ENCODE measurements around the gene GRPEL2. TPM values are rescaled to one million over a fixed set of nuclear protein-coding genes. Genes with fewer than 3 reads are reported as not detected.
A peak's percentile ranks its signal among the peaks of the same experiment; 100 is the strongest.

The GRPEL2 gene
- total and polyA plus RNA-seq, 2 experiments from 2014 or later: 7.6 to 19.6 TPM

DNA sequence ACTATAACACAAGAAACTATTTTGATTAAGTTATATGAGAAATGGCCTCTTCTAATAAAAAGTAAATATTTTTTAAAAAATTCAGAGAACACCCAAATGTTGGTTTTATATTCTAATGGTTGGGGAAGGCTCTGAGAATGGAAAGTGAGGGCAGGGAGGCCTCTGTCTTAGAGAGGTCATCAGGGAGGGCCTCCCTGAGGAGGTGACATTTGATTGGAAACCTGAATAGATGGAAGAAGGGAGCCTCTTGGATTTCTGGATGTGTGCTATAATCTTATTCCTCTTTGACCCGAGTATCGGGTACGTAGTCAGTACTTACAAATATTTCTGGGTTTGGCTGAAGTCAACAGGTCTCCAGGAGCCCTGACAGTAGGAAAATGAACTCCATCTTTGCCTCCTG is 26.1 kb upstream of the GRPEL2 start:
- Histone ChIP-seq H3K27ac (no peak overlapping the region), H3K4me3 (no peak overlapping the region), H3K36me3 (replicated peaks; ENCODE audit: insufficient read depth, low read depth) (no peaks in the 10 kb centered on the region), H4K20me1 (ENCODE audit: insufficient read depth, poor library complexity, severe bottlenecking) (no peaks in the 10 kb centered on the region), H3K9me2 (replicated peaks; ENCODE audit: insufficient read depth) (no peaks in the 10 kb centered on the region), H3K4me1 (ENCODE audit: insufficient read depth) (peaks cover 41% of the 10 kb centered on the region), H3K79me2 (no peaks in the 10 kb centered on the region), H2AFZ (no peak overlapping the region), H3K27me3 (no peaks in the 10 kb centered on the region), H3K4me2 (no peak overlapping the region), H3K9me3 (ENCODE audit: low read depth) (no peaks in the 10 kb centered on the region)
- TF ChIP-seq EZH2 (IDR thresholded peaks at IDR 0.05; ENCODE audit: borderline replicate concordance) (no peak), EZH2phosphoT487 (IDR thresholded peaks at IDR 0.05; ENCODE audit: low read depth, severe bottlenecking, unreplicated experiment) (no peak)
- TF ChIP-seq, protein P1, sequence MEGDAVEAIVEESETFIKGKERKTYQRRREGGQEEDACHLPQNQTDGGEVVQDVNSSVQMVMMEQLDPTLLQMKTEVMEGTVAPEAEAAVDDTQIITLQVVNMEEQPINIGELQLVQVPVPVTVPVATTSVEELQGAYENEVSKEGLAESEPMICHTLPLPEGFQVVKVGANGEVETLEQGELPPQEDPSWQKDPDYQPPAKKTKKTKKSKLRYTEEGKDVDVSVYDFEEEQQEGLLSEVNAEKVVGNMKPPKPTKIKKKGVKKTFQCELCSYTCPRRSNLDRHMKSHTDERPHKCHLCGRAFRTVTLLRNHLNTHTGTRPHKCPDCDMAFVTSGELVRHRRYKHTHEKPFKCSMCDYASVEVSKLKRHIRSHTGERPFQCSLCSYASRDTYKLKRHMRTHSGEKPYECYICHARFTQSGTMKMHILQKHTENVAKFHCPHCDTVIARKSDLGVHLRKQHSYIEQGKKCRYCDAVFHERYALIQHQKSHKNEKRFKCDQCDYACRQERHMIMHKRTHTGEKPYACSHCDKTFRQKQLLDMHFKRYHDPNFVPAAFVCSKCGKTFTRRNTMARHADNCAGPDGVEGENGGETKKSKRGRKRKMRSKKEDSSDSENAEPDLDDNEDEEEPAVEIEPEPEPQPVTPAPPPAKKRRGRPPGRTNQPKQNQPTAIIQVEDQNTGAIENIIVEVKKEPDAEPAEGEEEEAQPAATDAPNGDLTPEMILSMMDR (IDR thresholded peaks at IDR 0.05; ENCODE audit: poor library complexity): no peak
- no peak for DNase-seq (ENCODE audit: low spot score)
- 100% methylated on average over 3 of the region's 3 CpGs for WGBS (ENCODE audit: low lambda C conversion rate, missing lambda C conversion rate)

DNA sequence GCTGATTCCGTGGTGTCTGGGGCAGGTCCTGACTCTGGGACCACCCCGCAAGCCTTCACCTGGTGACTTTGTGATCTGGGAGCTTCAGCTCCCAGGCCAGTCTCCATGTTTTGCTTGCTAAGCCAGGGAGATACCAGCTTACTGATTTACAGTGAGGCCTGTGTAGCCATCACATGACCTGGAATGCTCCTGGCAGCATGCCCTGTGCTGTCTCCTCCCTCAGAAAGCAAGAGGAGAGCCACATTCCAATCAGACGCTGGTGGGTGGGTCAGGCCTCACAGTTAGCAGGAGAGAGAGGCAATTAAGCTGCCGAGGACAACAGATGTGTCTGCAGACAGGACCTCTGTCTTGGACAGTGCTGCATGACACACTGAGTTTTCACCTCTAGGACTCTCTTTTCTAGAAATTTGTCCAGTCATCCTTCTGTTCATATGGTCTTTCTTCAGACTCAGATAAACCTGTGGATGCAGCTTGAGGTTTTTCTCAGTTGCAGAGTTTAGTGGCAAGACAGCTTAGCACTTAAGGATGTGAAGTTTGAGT is 24.4 kb upstream of the GRPEL2 start:
- no peak overlapping the region for H3K4me3 ChIP-seq
- DNase-seq (ENCODE audit: low spot score): peak; percentile 95
- H3K27me3 ChIP-seq: no peaks in the 10 kb centered on the region
- no peak for TF ChIP-seq EZH2 (IDR thresholded peaks at IDR 0.05; ENCODE audit: borderline replicate concordance)
- TF ChIP-seq EZH2phosphoT487 (IDR thresholded peaks at IDR 0.05; ENCODE audit: low read depth, severe bottlenecking, unreplicated experiment): no peak
- TF ChIP-seq, protein P1 (IDR thresholded peaks at IDR 0.05; ENCODE audit: poor library complexity): no peak
- H3K27ac ChIP-seq: peak overlapping the region; percentile 91
- H3K79me2 ChIP-seq: no peaks in the 10 kb centered on the region
- 19% methylated on average over 4 of the region's 4 CpGs for WGBS (ENCODE audit: low lambda C conversion rate, missing lambda C conversion rate)
- no peaks in the 10 kb centered on the region for H3K9me2 ChIP-seq (replicated peaks; ENCODE audit: insufficient read depth)
- peak overlapping the region; percentile 32 for H3K4me2 ChIP-seq
- no peaks in the 10 kb centered on the region for H3K36me3 ChIP-seq (replicated peaks; ENCODE audit: insufficient read depth, low read depth)
- H2AFZ ChIP-seq: peak overlapping the region; percentile 60
- no peaks in the 10 kb centered on the region for H3K9me3 ChIP-seq (ENCODE audit: low read depth)
- H3K4me1 ChIP-seq (ENCODE audit: insufficient read depth): peaks cover 53% of the 10 kb centered on the region
- H4K20me1 ChIP-seq (ENCODE audit: insufficient read depth, poor library complexity, severe bottlenecking): no peaks in the 10 kb centered on the region

DNA sequence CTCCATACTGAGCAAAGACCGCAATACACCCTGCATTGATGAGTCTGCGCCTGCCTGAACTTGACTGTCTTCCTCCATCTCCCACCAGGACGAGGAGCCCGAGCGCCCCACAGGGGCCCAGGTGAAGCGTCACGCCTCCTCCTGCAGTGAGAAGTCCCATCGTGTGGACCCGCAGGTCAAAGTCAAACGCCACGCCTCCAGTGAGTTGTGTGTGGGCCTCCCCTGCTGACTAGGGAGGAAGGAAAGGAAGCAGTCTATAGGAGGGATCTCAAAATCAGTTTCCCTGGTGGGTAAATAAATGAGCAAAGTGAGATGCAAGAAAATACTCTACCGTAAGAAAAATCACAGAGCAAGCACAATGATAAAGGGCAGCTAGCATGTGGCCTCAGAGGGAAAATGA is 22.8 kb upstream of the GRPEL2 start:
- 58% methylated on average over 12 of the region's 12 CpGs for WGBS (ENCODE audit: low lambda C conversion rate, missing lambda C conversion rate)
- TF ChIP-seq, protein P1 (IDR thresholded peaks at IDR 0.05; ENCODE audit: poor library complexity): no peak
- TF ChIP-seq EZH2phosphoT487 (IDR thresholded peaks at IDR 0.05; ENCODE audit: low read depth, severe bottlenecking, unreplicated experiment) (no peak), EZH2 (IDR thresholded peaks at IDR 0.05; ENCODE audit: borderline replicate concordance) (no peak)
- Histone ChIP-seq H3K36me3 (replicated peaks; ENCODE audit: insufficient read depth, low read depth) (no peaks in the 10 kb centered on the region), H3K4me1 (ENCODE audit: insufficient read depth) (peaks cover 53% of the 10 kb centered on the region), H3K27ac (peak overlapping the region; percentile 91), H2AFZ (no peak overlapping the region), H3K4me2 (peak overlapping the region; percentile 52), H3K79me2 (no peaks in the 10 kb centered on the region), H3K9me3 (ENCODE audit: low read depth) (no peaks in the 10 kb centered on the region), H4K20me1 (ENCODE audit: insufficient read depth, poor library complexity, severe bottlenecking) (no peaks in the 10 kb centered on the region), H3K4me3 (no peak overlapping the region), H3K27me3 (no peaks in the 10 kb centered on the region), H3K9me2 (replicated peaks; ENCODE audit: insufficient read depth) (no peaks in the 10 kb centered on the region)
- DNase-seq (ENCODE audit: low spot score): peak; percentile 86

Data from hepatocyte (in vitro differentiated cells).